ENCODE data around the gene CLSTN2.

CLSTN2 gene

DNA sequence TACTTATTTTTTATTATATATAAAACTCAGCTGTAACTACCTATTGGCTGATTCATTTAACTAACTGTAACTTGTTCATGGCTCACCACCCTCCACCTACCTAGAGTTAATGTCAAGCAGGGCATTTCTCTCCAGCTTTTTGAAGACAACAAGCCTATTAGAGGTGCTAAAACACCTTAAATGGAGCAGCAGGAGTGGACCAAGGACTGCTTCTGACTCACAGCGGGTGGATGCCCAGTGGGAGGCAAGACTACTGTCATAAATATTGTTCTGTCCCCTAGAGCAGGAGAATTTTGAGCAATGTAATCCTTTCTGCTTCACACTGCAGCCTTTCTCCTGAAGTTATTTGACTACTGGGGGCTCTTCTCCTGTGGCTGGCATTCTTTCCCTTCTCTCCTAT lies 146.9 kb downstream of the CLSTN2 start:
- DNase-seq (no peak), ATAC-seq (no peak)
- Mint-ChIP-seq H3K27ac (no peak overlapping the region), H3K4me1 (no peaks in the 10 kb centered on the region), H3K27me3 (peaks cover 22% of the 10 kb centered on the region), H3K9me3 (no peaks in the 10 kb centered on the region), H3K4me3 (no peak overlapping the region)

DNA sequence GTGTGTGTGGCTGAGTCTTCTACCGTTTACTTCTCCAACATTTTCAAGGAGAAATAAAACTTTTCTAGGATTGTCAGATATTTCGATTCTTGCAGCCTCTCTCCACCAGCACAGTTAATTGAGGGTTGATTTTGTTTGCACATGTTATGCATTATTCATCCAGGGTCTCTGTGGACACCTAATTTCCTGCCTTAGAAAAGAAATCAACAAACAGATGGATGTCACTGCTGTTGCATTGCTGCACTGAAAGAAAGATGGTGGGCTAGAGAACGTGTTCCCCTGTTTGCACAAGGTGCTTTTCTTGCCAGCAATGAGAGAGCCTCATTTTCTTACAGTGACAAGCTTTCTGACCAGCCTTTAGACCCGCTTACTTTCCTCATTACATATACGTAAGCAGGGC lies 150.0 kb downstream of the CLSTN2 start:
- no peak overlapping the region for H3K4me3 Mint-ChIP-seq
- ATAC-seq (no peak), DNase-seq (no peak)
- no peaks in the 10 kb centered on the region for H3K9me3 Mint-ChIP-seq
- peaks cover 24% of the 10 kb centered on the region for H3K27me3 Mint-ChIP-seq
- no peaks in the 10 kb centered on the region for H3K4me1 Mint-ChIP-seq
- no peak overlapping the region for H3K27ac Mint-ChIP-seq

DNA sequence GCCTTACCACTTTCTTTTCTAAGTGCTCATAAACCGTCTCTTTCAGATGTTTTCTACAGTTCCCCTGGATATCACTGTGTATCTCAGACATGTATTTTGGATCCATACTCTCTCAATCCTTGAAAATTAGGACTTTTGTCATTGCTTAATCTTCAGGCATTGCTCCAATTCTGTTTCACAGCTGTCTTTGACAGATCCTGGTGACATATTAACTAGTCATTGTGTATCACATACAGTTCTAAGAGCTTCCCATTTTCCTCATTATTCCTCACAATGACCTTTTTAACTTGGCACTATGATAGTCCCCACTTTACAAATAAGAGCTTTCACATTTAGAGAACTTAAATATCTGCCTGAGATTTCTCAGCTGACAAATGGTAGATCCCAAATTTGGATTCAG lies 151.7 kb downstream of the CLSTN2 start:
- H3K4me1 Mint-ChIP-seq = no peaks in the 10 kb centered on the region
- no peaks in the 10 kb centered on the region for H3K9me3 Mint-ChIP-seq
- no peak overlapping the region for H3K4me3 Mint-ChIP-seq
- DNase-seq = no peak
- H3K27ac Mint-ChIP-seq = no peak overlapping the region
- peaks cover 25% of the 10 kb centered on the region for H3K27me3 Mint-ChIP-seq
- no peak for ATAC-seq

DNA sequence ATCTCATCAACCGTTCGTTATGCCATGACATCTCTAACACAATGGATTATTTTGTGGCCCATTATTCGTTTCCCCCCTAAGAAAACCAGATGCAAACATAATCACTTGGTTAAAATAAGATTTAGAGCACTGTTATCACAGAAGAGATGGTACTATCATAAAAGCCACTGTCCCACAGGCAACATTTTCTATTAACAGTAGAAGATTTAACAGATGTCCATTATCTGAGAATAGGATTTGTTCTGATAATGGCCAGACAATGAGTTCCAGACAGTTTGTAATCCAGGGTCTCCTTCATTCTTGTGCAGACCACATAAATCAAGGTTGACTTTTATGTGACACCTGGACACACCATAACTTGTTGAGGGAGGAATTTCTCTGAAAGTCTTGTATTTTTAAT lies 153.1 kb downstream of the CLSTN2 start:
- Mint-ChIP-seq H3K9me3 (no peaks in the 10 kb centered on the region), H3K4me1 (no peaks in the 10 kb centered on the region), H3K4me3 (no peak overlapping the region), H3K27me3 (peaks cover 23% of the 10 kb centered on the region), H3K27ac (no peak overlapping the region)
- ATAC-seq (no peak), DNase-seq (no peak)

DNA sequence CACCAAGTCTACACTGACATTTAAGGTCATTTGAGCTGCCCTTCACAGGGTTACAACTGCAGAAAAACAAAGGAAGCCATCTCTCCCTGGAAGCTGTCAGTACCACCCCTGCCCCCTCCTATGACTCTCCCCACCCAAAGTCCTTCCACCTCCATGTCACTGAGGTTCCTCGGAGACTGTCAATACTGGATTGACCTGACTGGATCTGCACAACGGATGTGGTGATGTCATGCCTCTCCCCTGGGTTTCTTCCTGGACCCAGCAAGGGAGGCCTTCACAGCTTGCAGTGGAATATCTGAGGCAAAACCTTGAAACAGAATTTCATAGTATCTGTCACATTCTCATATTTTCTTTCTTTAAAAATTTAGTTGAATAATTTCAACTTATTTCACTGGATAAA lies 153.5 kb downstream of the CLSTN2 start:
- no peak overlapping the region for H3K27ac Mint-ChIP-seq
- H3K4me3 Mint-ChIP-seq = no peak overlapping the region
- DNase-seq (no peak), ATAC-seq (no peak)
- H3K4me1 Mint-ChIP-seq = no peaks in the 10 kb centered on the region
- H3K27me3 Mint-ChIP-seq = peaks cover 27% of the 10 kb centered on the region
- no peaks in the 10 kb centered on the region for H3K9me3 Mint-ChIP-seq

DNA sequence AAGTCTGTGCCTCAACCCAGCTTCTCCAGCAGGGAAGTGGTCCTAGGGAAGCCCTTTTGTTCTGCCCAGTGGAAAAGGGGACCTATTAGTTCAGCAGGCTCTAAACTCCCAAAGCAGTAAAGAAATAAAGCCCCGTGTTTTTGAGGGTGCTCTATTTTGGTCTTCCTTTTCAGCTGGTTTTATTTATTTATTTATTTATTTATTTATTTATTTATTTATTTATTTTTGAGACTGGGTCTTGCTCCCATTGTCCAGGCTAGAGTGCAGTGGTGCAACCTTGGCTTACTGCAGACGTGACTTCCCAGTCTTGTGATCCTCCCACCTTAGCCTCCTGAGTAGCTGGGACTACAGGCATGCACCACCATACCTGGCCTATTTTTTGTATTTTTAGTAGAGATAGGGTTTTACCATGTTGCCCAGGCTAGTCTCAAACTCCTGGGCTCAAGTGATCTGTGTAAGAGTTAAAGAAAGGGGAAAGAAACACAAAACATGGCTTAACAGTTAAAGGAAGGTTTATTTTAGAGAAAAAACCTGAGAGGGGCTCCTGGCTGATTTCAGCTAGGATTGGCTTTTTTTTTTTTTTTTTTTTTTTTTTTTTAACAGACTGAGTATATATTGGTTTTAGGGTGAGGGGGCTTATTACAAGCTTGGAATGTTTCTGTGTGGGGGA lies 154.6 kb downstream of the CLSTN2 start:
- H3K9me3 Mint-ChIP-seq = no peaks in the 10 kb centered on the region
- H3K27me3 Mint-ChIP-seq = peaks cover 34% of the 10 kb centered on the region
- H3K27ac Mint-ChIP-seq = no peak overlapping the region
- H3K4me3 Mint-ChIP-seq = no peak overlapping the region
- no peaks in the 10 kb centered on the region for H3K4me1 Mint-ChIP-seq
- ATAC-seq (no peak), DNase-seq (no peak)

DNA sequence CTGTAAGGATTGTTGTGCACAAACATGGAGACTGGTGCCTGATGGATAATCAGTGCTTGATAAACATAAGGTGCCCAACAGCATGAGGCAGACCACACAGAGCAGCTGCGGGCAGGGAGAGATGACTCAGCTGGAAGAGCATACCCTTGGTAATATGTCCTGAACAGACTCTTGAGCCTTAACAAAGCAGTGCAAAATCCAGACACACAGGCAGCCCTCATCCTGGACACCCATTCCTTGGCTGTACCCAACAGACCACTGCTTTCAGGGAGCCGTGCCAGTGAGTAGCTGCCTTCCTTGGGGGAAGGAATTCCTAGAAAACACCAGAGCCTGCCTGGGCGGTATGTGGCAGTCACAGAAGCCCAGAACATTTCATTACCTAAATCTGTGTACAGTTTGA lies 156.2 kb downstream of the CLSTN2 start:
- peaks cover 43% of the 10 kb centered on the region for H3K27me3 Mint-ChIP-seq
- ATAC-seq (no peak), DNase-seq (no peak)
- no peak overlapping the region for H3K4me3 Mint-ChIP-seq
- no peaks in the 10 kb centered on the region for H3K4me1 Mint-ChIP-seq
- H3K9me3 Mint-ChIP-seq = no peaks in the 10 kb centered on the region
- H3K27ac Mint-ChIP-seq = no peak overlapping the region

DNA sequence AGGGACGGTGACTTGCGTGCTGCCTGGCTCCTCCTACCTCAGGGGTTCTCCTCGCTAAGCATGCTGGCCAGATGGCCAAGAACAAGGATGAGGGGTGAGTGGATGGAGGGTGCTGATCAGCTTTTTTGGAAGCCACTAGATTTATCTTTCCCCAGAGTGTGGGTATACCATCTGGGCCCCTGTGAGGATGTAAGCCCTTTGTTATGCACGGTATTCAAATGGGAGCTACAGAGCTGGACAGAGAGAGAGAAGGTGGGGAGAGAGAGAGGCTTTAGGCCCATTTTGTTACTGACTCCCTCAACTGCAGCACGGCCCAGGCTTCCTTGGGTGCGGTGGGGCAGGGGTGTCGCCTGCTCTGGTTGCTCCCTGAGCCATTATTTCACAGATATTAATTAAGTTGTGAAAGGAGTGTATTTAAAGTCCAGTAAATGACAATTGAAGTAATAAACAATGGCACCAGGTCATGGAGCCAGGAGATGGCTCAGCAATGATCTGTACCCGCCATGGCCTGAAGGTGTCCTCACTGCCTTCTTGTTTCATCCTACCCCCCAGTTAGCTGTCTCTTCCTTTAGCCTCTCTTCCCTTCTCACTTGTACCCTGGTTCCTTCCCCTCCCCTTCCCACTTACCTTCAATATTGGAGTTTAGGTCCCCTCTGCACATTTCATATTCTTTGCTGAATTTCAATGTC lies 158.0 kb downstream of the CLSTN2 start:
- Mint-ChIP-seq H3K27ac (no peak overlapping the region), H3K4me3 (no peak overlapping the region), H3K4me1 (no peaks in the 10 kb centered on the region), H3K27me3 (peaks cover 44% of the 10 kb centered on the region), H3K9me3 (no peaks in the 10 kb centered on the region)
- no peak for ATAC-seq
- DNase-seq = no peak

DNA sequence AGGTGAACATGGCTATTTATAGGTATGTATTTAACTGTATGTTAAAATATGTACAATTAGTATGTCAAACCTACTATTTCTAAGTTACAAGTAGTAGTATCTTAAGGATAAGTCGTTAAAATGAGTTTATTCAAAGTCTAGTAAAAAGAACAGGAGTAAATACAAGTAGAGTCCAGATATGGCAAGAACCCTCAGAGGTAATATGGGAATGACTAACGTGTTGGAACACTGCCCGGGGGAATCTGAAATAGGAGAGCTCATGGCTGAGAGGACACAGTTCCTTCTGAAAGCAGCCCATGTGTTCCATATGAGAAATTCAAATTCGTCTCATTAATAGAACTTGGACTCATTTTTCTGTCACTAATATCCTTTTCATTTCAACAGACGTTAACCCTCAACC lies 158.8 kb downstream of the CLSTN2 start:
- Mint-ChIP-seq H3K4me3 (no peak overlapping the region), H3K9me3 (no peaks in the 10 kb centered on the region), H3K27me3 (peaks cover 48% of the 10 kb centered on the region), H3K27ac (no peak overlapping the region), H3K4me1 (no peaks in the 10 kb centered on the region)
- ATAC-seq (no peak), DNase-seq (no peak)

DNA sequence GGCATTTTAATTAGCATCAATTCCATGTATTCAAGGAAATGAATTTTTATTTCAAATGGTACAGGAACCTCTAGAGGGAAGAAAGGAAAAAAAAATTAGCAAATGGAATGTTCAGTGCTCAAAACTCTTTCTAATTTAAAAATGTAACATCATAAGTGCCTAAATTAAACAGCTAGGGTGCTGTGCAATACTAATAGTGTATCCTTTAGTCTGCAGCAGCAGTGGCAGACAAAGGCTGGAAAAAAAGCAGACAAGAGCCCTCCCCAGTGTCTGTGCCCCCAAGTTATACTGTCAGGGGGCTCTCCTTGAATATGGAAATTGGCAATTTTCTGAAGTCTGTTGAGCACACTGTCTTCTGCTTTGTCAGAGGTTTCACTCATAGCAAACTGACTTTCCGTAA lies 159.5 kb downstream of the CLSTN2 start:
- Mint-ChIP-seq H3K4me1 (no peaks in the 10 kb centered on the region), H3K9me3 (no peaks in the 10 kb centered on the region), H3K27me3 (peaks cover 55% of the 10 kb centered on the region), H3K4me3 (no peak overlapping the region), H3K27ac (no peak overlapping the region)
- DNase-seq = no peak
- ATAC-seq = no peak

DNA sequence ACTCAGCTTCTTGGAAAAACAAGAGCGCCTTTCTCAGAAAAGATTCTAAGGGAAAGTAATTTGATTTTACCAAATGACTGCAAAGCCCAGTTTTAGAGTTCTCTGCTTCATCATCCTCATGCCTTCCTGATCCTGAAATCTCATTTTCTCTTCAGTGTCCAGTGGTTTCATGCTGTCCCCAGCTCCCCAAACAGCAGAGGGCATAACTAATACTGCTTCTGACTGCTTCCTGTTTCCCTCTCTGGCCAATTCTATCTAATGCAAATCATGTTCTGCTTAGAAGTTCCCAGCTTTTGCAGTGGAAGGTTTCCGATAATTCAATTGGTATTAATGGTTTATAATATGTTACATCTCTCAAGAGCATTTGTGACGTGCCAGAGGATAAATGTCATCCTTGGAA lies 161.1 kb downstream of the CLSTN2 start:
- Mint-ChIP-seq H3K4me3 (no peak overlapping the region), H3K27ac (no peak overlapping the region), H3K4me1 (no peaks in the 10 kb centered on the region), H3K9me3 (no peaks in the 10 kb centered on the region), H3K27me3 (peaks cover 56% of the 10 kb centered on the region)
- no peak for ATAC-seq
- no peak for DNase-seq

DNA sequence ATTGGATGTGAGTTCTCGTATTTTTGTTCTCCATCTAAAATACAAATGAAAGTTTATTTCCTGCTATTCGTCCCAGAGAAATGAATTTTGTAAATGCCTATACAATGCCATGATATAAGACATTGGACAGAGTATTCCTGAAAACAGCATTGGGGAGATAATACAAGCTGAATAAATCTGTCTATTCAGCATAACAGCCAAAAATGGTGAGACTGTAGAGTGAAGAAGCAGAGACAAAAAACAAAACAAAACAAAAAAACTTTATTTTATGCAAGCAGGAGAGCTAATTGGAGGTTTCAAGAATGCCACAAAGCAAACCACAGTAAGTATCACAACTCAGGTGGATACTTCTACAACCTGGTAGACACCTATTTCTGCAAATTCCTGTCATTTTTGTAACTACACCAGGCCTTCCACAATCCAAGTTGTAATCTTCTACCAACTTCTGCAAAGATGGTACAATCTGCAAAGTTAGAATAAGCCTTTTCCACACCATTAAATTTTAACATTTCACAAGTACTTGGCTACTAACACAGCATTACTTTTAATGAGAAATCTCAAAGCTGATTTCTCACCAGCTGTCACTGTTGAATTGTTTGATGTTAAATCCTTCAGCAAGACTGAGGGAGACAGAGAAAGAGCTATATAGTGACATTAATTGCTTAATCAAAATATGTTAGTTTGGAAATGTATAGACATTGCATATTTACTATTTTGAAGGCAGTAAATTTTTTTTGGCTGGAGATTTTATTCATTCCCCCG lies 163.1 kb downstream of the CLSTN2 start:
- Mint-ChIP-seq H3K27me3 (peaks cover 50% of the 10 kb centered on the region), H3K9me3 (no peaks in the 10 kb centered on the region), H3K27ac (no peak overlapping the region), H3K4me1 (no peaks in the 10 kb centered on the region), H3K4me3 (no peak overlapping the region)
- no peak for DNase-seq
- ATAC-seq = no peak

DNA sequence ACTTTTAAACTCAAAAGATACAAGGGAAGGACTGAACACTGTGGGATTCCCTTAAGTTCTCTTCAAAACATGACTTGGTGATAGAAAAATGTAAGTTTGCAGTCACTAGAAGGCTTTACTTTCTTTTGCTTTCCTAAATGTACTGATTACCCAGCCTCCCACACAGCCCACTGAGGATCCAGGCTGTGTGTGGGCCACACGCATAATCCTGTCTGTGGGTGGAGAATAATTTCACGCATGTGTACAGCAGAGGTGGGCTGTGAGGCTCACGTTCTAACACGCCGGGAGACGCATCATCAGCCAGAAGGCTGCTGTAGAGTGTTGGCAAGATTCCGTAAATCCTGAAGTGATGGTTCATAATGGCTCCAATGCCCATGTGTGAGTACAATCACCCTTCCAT lies 165.5 kb downstream of the CLSTN2 start:
- H3K27me3 Mint-ChIP-seq = peaks cover 35% of the 10 kb centered on the region
- H3K9me3 Mint-ChIP-seq = no peaks in the 10 kb centered on the region
- no peak for DNase-seq
- ATAC-seq = no peak
- no peak overlapping the region for H3K27ac Mint-ChIP-seq
- no peaks in the 10 kb centered on the region for H3K4me1 Mint-ChIP-seq
- H3K4me3 Mint-ChIP-seq = no peak overlapping the region

DNA sequence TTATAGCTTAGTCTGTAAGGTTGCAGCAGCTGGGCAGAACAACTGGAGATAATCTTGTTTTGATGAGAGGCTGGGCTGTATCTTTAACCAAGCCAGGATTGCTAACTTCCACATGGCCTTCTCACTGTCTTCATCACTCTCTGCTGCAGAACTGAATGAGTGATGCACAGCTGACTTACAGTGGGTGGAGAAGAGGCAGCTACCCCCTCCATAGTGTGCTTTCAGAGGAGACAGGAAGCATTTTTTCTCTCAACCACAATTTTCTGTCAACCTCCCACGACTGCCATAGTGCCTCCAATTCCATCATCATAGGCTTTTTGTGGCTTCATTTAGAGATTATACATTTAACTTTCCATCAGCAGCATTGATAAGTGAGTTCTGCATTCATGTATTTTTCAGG lies 168.2 kb downstream of the CLSTN2 start:
- H3K27me3 Mint-ChIP-seq = peaks cover 21% of the 10 kb centered on the region

DNA sequence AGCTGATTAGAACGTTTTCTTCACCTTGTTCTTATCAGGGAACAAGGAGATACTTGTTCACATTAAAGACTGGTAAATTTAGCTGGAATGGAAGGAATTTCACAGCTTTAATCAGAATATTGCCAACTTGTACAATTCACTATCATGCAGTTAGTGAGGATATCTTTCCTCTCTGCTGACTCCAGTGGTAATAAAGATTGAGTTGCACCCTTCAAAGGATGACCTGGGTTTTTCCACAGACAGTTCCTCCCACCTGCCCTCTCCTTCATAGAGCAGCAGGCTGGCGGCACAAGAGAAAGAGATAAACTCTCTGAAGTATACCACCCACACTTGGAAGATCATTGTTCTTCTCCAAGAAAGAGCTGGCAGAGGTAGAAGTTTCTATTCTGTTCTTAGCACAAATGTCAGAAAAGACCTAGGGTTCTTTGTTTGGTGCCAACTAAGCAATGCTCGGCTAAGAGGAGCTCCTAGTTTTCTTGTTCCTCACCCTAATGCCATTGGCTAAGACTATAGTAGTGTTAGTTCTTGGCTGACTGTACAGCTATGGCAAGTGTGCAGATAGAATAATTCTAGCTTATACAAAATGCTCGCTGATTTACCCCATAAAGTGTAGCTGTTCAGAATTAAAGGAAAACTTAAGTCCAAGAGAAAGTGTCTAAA lies 169.1 kb downstream of the CLSTN2 start:
- H3K4me3 Mint-ChIP-seq = no peak overlapping the region
- H3K27me3 Mint-ChIP-seq = peaks cover 14% of the 10 kb centered on the region
- no peaks in the 10 kb centered on the region for H3K4me1 Mint-ChIP-seq
- DNase-seq (no peak), ATAC-seq (no peak)
- H3K27ac Mint-ChIP-seq = no peak overlapping the region
- no peaks in the 10 kb centered on the region for H3K9me3 Mint-ChIP-seq

More for the DNA sequence above, 168.2 kb downstream of the CLSTN2 start:
- Mint-ChIP-seq H3K4me3 (no peak overlapping the region), H3K4me1 (no peaks in the 10 kb centered on the region), H3K27ac (no peak overlapping the region), H3K9me3 (no peaks in the 10 kb centered on the region)
- DNase-seq (no peak), ATAC-seq (no peak)

All from stimulated activated naive CD8-positive, alpha-beta T cell treated with anti-CD3 and anti-CD28 coated beads, Interleukin-15, amount 100 ng/mL, for 72 hours (primary cell).